ENCODE results near the gene NFIX. TPM values are rescaled to one million over a fixed set of nuclear protein-coding genes. Genes with fewer than 3 reads are reported as not detected.

The NFIX gene
- total and polyA plus RNA-seq, 2 experiments from 2014 or later = 0.06 to 0.14 TPM

GRCh38 chr19:12990853-12991252, 4.4 kb upstream of the NFIX start (continued):
- TF ChIP-seq ZNF462 (CRISPR knock-in tag; IDR thresholded peaks at IDR 0.05) (no peak), REST (IDR thresholded peaks at IDR 0.05; ENCODE audit: unreplicated experiment) (no peak), POLR2AphosphoS5 (IDR thresholded peaks at IDR 0.05; ENCODE audit: low read depth) (no peak), NANOG (IDR thresholded peaks at IDR 0.05; ENCODE audit: borderline replicate concordance) (no peak)

- Histone ChIP-seq H3K4me1 (ENCODE audit: insufficient read depth) (no peaks in the 10 kb centered on the region; the same call in 1 of the 2 replicates), H3K9me2 (ENCODE audit: insufficient read depth) (no peaks in the 10 kb centered on the region), H3K4me2 (no peak overlapping the region), H4K20me1 (replicated peaks; ENCODE audit: insufficient read depth) (no peaks in the 10 kb centered on the region; the same call in 1 of the 2 replicates), H3K4me3 (no peak overlapping the region), H3K79me2 (replicated peaks; ENCODE audit: insufficient read depth) (no peaks in the 10 kb centered on the region), H3F3A (replicated peaks; ENCODE audit: low read depth) (peaks cover 4% of the 10 kb centered on the region; the same call in 1 of the 2 replicates), H3K36me3 (ENCODE audit: insufficient read depth) (no peaks in the 10 kb centered on the region), H3K27me3 (ENCODE audit: insufficient read depth) (peaks cover 61% of the 10 kb centered on the region), H3K27ac (ENCODE audit: low read depth) (no peak overlapping the region), H2AFZ (no peak overlapping the region)
- Mint-ChIP-seq H3K9me3 (peaks cover 5% of the 10 kb centered on the region; the same call in 1 of the 3 replicates), H3K36me3 (ENCODE audit: low read depth) (peaks cover 4% of the 10 kb centered on the region; the same call in 2 of the 3 replicates), H3K27ac (no peak overlapping the region), H3K27me3 (ENCODE audit: insufficient read depth, low read depth, poor library complexity) (peaks cover 56% of the 10 kb centered on the region), H3K4me3 (no peak overlapping the region; the same call in 2 of the 3 replicates), H3K4me1 (peaks cover 7% of the 10 kb centered on the region)
- ATAC-seq (no peak), DNase-seq (ENCODE audit: low spot score) (no peak)
- no peak for TF ChIP-seq NANOG (IDR thresholded peaks at IDR 0.05; ENCODE audit: borderline replicate concordance)
- no peak for TF ChIP-seq JUNB (IDR thresholded peaks at IDR 0.05; ENCODE audit: unreplicated experiment)
- no peak for TF ChIP-seq ZNF462 (CRISPR knock-in tag; IDR thresholded peaks at IDR 0.05)
Observed at GRCh38 chr19:12991296-12991695, 4.0 kb upstream of the NFIX start.

Measured in GM23338 (cell line).